Neural cell (in vitro differentiated cells): ENCODE results near the gene EFCAB12. TPM values are rescaled to one million over a fixed set of nuclear protein-coding genes. Genes with fewer than 3 reads are reported as not detected.

Experiments
- H2AFZ ChIP-seq: fragments of 200-600, 300-800 bp; sonication (generic), shearing (Covaris generic); 2 replicates; pipeline ENCODE4 v1.6.0; 2014; ENCODE audit warnings: low read depth, mild to moderate bottlenecking, antibody characterized with exemption, low read length, moderate library complexity
- H3F3A ChIP-seq: fragments of 200-600 bp; shearing (Covaris generic); 2 replicates; pipeline ENCODE4 v1.6.1; 2016; ENCODE audit warnings: mild to moderate bottlenecking, moderate library complexity, mixed read lengths, antibody characterized with exemption, low read length; ENCODE audit not compliant: insufficient read depth, poor library complexity, severe bottlenecking
- H3K27ac ChIP-seq: fragments of 200-600, 300-800 bp; sonication (generic), shearing (Covaris generic); 2 replicates; pipeline ENCODE4 v1.5.1; 2014; ENCODE audit warnings: mild to moderate bottlenecking, low read length, moderate library complexity
- H3K27me3 ChIP-seq: fragments of 300-800, 200-600 bp; sonication (generic), shearing (Covaris generic); 2 replicates; pipeline ENCODE4 v1.6.0; 2014; ENCODE audit warnings: mild to moderate bottlenecking, low read depth, low read length, moderate library complexity; ENCODE audit not compliant: insufficient read depth
- H3K36me3 ChIP-seq: fragments of 300-800, 200-600 bp; sonication (generic), shearing (Covaris generic); 2 replicates; pipeline ENCODE4 v1.5.1; 2014; ENCODE audit warnings: mild to moderate bottlenecking, antibody characterized with exemption, low read length, moderate library complexity; ENCODE audit not compliant: insufficient read depth
- H3K4me2 ChIP-seq: fragments of 300-800, 200-600 bp; sonication (generic), shearing (Covaris generic); 2 replicates; pipeline ENCODE4 v1.6.0; 2014; ENCODE audit warnings: mild to moderate bottlenecking, low read length
- H3K4me3 ChIP-seq: fragments of 300-800, 200-600 bp; sonication (generic), shearing (Covaris generic); 2 replicates; pipeline ENCODE4 v1.5.1; 2014; ENCODE audit warnings: mild to moderate bottlenecking, low read length, moderate library complexity
- H3K79me2 ChIP-seq: fragments of 200-600 bp; shearing (Covaris generic); replicated peaks from 2 replicates; pipeline ENCODE4 v1.6.0; 2014; ENCODE audit warnings: mild to moderate bottlenecking, low read length, moderate library complexity; ENCODE audit not compliant: insufficient read depth
- H3K9ac ChIP-seq: fragments of 300-800, 200-600 bp; sonication (generic), shearing (Covaris generic); 2 replicates; pipeline ENCODE4 v1.6.1; 2016; ENCODE audit warnings: mild to moderate bottlenecking, low read length, mixed read lengths
- H3K9me2 ChIP-seq: fragments of 200-600 bp; shearing (Covaris generic); 2 replicates; pipeline ENCODE4 v1.6.1; 2016; ENCODE audit warnings: mild to moderate bottlenecking, low read length, mixed read lengths; ENCODE audit not compliant: insufficient read depth
- H3K9me3 ChIP-seq: fragments of 200-600, 300-800 bp; sonication (generic), shearing (Covaris generic); 2 replicates; pipeline ENCODE4 v1.6.1; 2016; ENCODE audit warnings: mild to moderate bottlenecking, mixed run types, low read length, moderate library complexity, mixed read lengths
- H4K20me1 ChIP-seq: fragments of 200-600 bp; shearing (Covaris generic); 2 replicates; pipeline ENCODE4 v1.6.1; 2016; ENCODE audit warnings: mild to moderate bottlenecking, mixed run types; ENCODE audit not compliant: insufficient read depth
- CTCF ChIP-seq: fragments of 450-650 bp; IDR thresholded peaks from 2 replicates; pipeline ENCODE4 v1.5.1; 2014; ENCODE audit warnings: antibody characterized with exemption, mild to moderate bottlenecking, moderate library complexity; ENCODE audit not compliant: poor library complexity, severe bottlenecking
- EP300 ChIP-seq: fragments of 450-650 bp; conservative IDR thresholded peaks from 2 replicates; pipeline ENCODE4 v1.6.1; 2014; ENCODE audit warnings: antibody characterized with exemption, mild to moderate bottlenecking, moderate library complexity; ENCODE audit not compliant: poor library complexity, severe bottlenecking
- EZH2 ChIP-seq: fragments of 200-600, 300-800 bp; shearing (Covaris generic), sonication (generic); IDR thresholded peaks from 2 replicates; pipeline ENCODE4 v1.6.1; 2014; ENCODE audit warnings: antibody characterized with exemption, low read length, borderline replicate concordance, mild to moderate bottlenecking; ENCODE audit not compliant: insufficient read depth, poor library complexity, severe bottlenecking
- MXI1 ChIP-seq: fragments of 450-650 bp; conservative IDR thresholded peaks from 2 replicates; pipeline ENCODE4 v1.6.1; 2014; ENCODE audit warnings: antibody characterized with exemption, mild to moderate bottlenecking; ENCODE audit not compliant: poor library complexity, severe bottlenecking
- POLR2AphosphoS5 ChIP-seq: IDR thresholded peaks from 2 replicates; pipeline ENCODE4 v1.6.1; 2012
- RAD21 ChIP-seq: fragments of 450-650 bp; conservative IDR thresholded peaks from 2 replicates; pipeline ENCODE4 v1.6.1; 2014; ENCODE audit warnings: antibody characterized with exemption, mild to moderate bottlenecking, moderate library complexity
- REST ChIP-seq: IDR thresholded peaks from 2 replicates; pipeline ENCODE4 v1.6.1; 2012; ENCODE audit warnings: borderline replicate concordance
- SMC3 ChIP-seq: fragments of 450-650 bp; conservative IDR thresholded peaks from 2 replicates; pipeline ENCODE4 v1.6.1; 2014; ENCODE audit warnings: antibody characterized with exemption, mild to moderate bottlenecking, moderate library complexity; ENCODE audit not compliant: poor library complexity
- TAF1 ChIP-seq: IDR thresholded peaks from 2 replicates; pipeline ENCODE4 v1.6.1; 2012; ENCODE audit warnings: low read depth
- polyA plus RNA-seq: library from polyadenylated mRNA; depleted of rRNA; stranded (reverse); fragments of >200 nt; gene quantifications from 2 replicates; pipeline ENCODE4 v1.2.3, GENCODE V29; 2014

EFCAB12 gene
- polyA plus RNA-seq, 1 donor from 2014 or later = 0.32 TPM

GRCh38 chr3:129412542-129413198 is 15.8 kb downstream of the EFCAB12 start:
- no peaks in the 10 kb centered on the region for H3K79me2 ChIP-seq
- H4K20me1 ChIP-seq = no peaks in the 10 kb centered on the region
- no peak overlapping the region for H3K4me2 ChIP-seq
- no peak for TF ChIP-seq REST
- no peak for TF ChIP-seq RAD21
- no peak for TF ChIP-seq POLR2AphosphoS5
- TF ChIP-seq TAF1 = no peak
- TF ChIP-seq SMC3 = no peak
- TF ChIP-seq EZH2 = no peak
- TF ChIP-seq CTCF = no peak
- TF ChIP-seq MXI1 = no peak
- no peak for TF ChIP-seq EP300
- no peaks in the 10 kb centered on the region for H3K36me3 ChIP-seq
- H3K27ac ChIP-seq = no peak overlapping the region
- no peaks in the 10 kb centered on the region for H3K27me3 ChIP-seq
- H3K9me2 ChIP-seq = no peaks in the 10 kb centered on the region
- H3K9me3 ChIP-seq = no peaks in the 10 kb centered on the region
- no peak overlapping the region for H3K9ac ChIP-seq
- H3K4me3 ChIP-seq = no peak overlapping the region
- H3F3A ChIP-seq = no peaks in the 10 kb centered on the region
- H2AFZ ChIP-seq = no peak overlapping the region

- Histone ChIP-seq H3K79me2 (no peaks in the 10 kb centered on the region), H3K9me3 (no peaks in the 10 kb centered on the region), H3K4me2 (no peak overlapping the region), H3K9ac (no peak overlapping the region), H4K20me1 (no peaks in the 10 kb centered on the region), H3K36me3 (no peaks in the 10 kb centered on the region), H2AFZ (no peak overlapping the region), H3K4me3 (no peak overlapping the region), H3K27ac (no peak overlapping the region), H3K9me2 (no peaks in the 10 kb centered on the region), H3F3A (no peaks in the 10 kb centered on the region), H3K27me3 (no peaks in the 10 kb centered on the region)
- TF ChIP-seq REST (no peak), SMC3 (no peak), EP300 (no peak), CTCF (no peak), RAD21 (no peak), POLR2AphosphoS5 (no peak), MXI1 (no peak), EZH2 (no peak), TAF1 (no peak)
Measured at GRCh38 chr3:129410971-129411370, 17.5 kb downstream of the EFCAB12 start.
